Subcutaneous abdominal adipose tissue (tissue), 5 donors: ENCODE data around the gene TBX15.
"Not testable (repeated sequence)": the region's sequence is repeated elsewhere in the genome, so short reads cannot be mapped to it uniquely, and the experiment has no call there.

Experiments
- H3K27ac ChIP-seq: one replicate; pipeline ENCODE4 v1.7.0; 2013; ENCODE audit warnings: low read depth, mild to moderate bottlenecking, inconsistent platforms, low read length, moderate library complexity
- H3K27me3 ChIP-seq, 5 donors: one replicate each; pipeline ENCODE4 v1.7.0; 2013; ENCODE audit warnings: low read length in 5 of 5, inconsistent platforms in 1 of 5; ENCODE audit not compliant: control insufficient read depth in 5 of 5, insufficient read depth in 4 of 5
- H3K36me3 ChIP-seq, 5 donors: one replicate each; pipeline ENCODE4 v1.7.0; 2013; ENCODE audit warnings: low read length in 5 of 5; ENCODE audit not compliant: control insufficient read depth in 5 of 5, insufficient read depth in 5 of 5
- H3K4me1 ChIP-seq, 5 donors: one replicate each; pipeline ENCODE4 v1.7.0; 2013; ENCODE audit warnings: low read length in 5 of 5, mild to moderate bottlenecking in 3 of 5, moderate library complexity in 1 of 5; ENCODE audit not compliant: control insufficient read depth in 5 of 5, insufficient read depth in 5 of 5
- H3K4me3 ChIP-seq, 5 donors: one replicate each; pipeline ENCODE4 v1.7.0; 2013; ENCODE audit warnings: low read length in 5 of 5, low read depth in 1 of 5
- H3K9ac ChIP-seq, 5 donors: one replicate each; pipeline ENCODE4 v1.7.0; 2013; ENCODE audit warnings: low read length in 5 of 5, mild to moderate bottlenecking in 4 of 5, moderate library complexity in 3 of 5
- H3K9me3 ChIP-seq, 5 donors: one replicate each; pipeline ENCODE4 v1.7.0; 2013; ENCODE audit warnings: low read length in 5 of 5; ENCODE audit not compliant: control insufficient read depth in 5 of 5
- donor health status: healthy.
- donor health status: healthy.
- donor health status: healthy.
- donor health status: healthy.
- donor health status: healthy.

TBX15 gene

GRCh38 chr1:118918940-118919259, 69.2 kb downstream of the TBX15 start:
- Histone ChIP-seq H3K9me3 (no peaks in the 10 kb centered on the region), H3K9ac (no peak overlapping the region), H3K4me3 (no peak overlapping the region), H3K27me3 (no peaks in the 10 kb centered on the region), H3K36me3 (peaks cover 6 to 26% (median 19%) of the 10 kb centered on the region in 5 donors), H3K27ac (no peak overlapping the region), H3K4me1 (peaks cover 2 to 22% (median 12%) of the 10 kb centered on the region in 5 donors)

- Histone ChIP-seq H3K4me3 (no peak overlapping the region), H3K27ac (no peak overlapping the region), H3K9me3 (no peaks in the 10 kb centered on the region), H3K27me3 (no peaks in the 10 kb centered on the region), H3K4me1 (peaks cover 2 to 19% (median 9%) of the 10 kb centered on the region in 5 donors), H3K9ac (no peak overlapping the region), H3K36me3 (peaks cover 6 to 26% (median 16%) of the 10 kb centered on the region in 5 donors)
Measured at GRCh38 chr1:118918230-118918939, 69.8 kb downstream of the TBX15 start.

DNA sequence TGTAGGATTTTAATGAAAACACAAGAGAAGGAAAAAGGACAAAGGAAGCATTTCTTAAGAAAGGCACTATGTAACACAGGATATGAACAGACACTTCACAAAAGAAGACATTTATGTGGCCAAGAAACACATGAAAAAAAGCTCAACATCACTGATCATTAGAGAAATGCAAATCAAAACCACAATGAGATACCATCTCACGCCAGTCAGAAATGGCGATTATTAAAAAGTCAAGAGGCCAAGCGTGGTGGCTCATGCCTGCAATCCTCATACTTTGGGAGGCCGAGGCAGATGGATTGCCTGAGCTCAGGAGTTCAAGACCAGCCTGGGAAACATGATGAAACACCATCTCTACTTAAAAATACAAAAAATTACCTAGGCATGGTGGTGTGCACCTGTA, 71.8 kb downstream of the TBX15 start:
- H3K4me1 ChIP-seq = peaks cover 2 to 19% (median 8%) of the 10 kb centered on the region in 5 donors
- not testable (repeated sequence) for H3K27ac ChIP-seq, H3K9me3 ChIP-seq, H3K4me3 ChIP-seq, H3K9ac ChIP-seq, H3K27me3 ChIP-seq
- peaks cover 6 to 24% (median 10%) of the 10 kb centered on the region in 5 donors for H3K36me3 ChIP-seq

GRCh38 chr1:118914379-118915161, 73.6 kb downstream of the TBX15 start:
- Histone ChIP-seq H3K27me3 (no peaks in the 10 kb centered on the region), H3K9me3 (no peaks in the 10 kb centered on the region), H3K4me3 (no peak overlapping the region), H3K4me1 (peaks cover 0 to 20% (median 8%) of the 10 kb centered on the region in 5 donors), H3K9ac (no peak overlapping the region), H3K36me3 (peaks cover 11 to 32% (median 14%) of the 10 kb centered on the region in 5 donors), H3K27ac (peak overlapping the region; percentile 25)

DNA sequence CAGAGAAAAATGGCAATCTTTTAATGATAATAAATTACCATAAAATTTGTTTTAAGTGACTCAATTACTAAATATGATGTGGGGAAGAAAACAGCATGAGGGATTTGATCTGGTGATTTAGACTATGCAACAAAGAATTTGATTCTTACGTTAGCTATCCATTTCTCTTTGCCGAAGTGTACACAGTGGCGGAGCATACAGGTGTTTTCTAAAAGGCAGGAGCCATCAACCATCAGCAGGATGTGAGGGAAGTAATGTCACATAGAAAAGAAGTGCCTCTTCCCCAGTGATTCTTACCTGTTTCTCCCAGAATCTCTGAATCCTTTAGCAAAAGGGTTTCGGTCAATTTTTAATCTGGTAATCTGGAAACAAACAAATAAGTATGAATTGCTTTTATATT, 74.3 kb downstream of the TBX15 start:
- peaks cover 0 to 20% (median 8%) of the 10 kb centered on the region in 5 donors for H3K4me1 ChIP-seq
- no peak overlapping the region for H3K4me3 ChIP-seq
- no peaks in the 10 kb centered on the region for H3K27me3 ChIP-seq
- H3K9me3 ChIP-seq = no peaks in the 10 kb centered on the region
- no peak overlapping the region for H3K27ac ChIP-seq
- H3K9ac ChIP-seq = no peak overlapping the region
- peaks cover 10 to 37% (median 17%) of the 10 kb centered on the region in 5 donors for H3K36me3 ChIP-seq

DNA sequence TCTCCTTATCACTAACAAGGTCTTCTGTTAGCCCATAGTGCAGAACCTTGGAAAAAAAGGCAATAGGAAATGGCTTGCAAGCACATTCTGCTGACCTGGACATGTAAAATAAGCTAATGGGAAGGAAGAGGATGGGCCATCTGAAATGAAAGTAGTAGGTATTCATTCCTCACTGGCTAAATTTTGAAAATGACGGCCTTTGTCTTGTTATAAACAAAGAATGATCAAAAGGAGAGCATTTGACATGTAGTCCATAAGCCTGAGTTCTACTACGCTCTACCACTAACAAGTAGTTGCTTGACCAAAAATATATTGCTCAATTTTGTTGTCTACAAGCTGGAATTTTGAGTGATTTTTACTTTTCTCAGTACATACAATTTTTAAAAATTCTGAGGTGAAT, 75.6 kb downstream of the TBX15 start:
- Histone ChIP-seq H3K4me3 (no peak overlapping the region), H3K27ac (no peak overlapping the region), H3K4me1 (peaks cover 0 to 20% (median 8%) of the 10 kb centered on the region in 5 donors), H3K36me3 (peaks cover 8 to 37% (median 20%) of the 10 kb centered on the region in 5 donors), H3K9ac (no peak overlapping the region), H3K9me3 (no peaks in the 10 kb centered on the region), H3K27me3 (no peaks in the 10 kb centered on the region)

DNA sequence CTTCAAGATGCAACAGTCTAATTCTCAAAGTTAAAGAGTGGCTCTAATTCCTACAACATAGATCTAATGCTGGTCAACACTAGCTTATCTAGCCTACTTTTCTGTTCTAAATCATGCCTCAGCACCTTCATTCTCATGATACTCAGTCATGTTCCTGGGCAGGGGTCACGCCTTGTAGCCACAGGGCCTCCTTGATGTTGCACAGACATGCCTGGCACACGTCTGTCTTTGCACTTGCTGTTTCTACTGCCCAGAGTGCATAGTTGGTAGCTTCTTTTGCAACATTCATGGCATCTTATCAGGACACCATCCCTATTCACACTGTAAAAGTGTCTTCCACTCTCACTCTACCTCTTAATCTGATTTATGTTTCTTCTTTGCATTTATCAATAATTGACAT, 76.6 kb downstream of the TBX15 start:
- Histone ChIP-seq H3K27ac (no peak overlapping the region), H3K9me3 (no peaks in the 10 kb centered on the region), H3K9ac (no peak overlapping the region), H3K27me3 (no peaks in the 10 kb centered on the region), H3K36me3 (peaks cover 8 to 44% (median 23%) of the 10 kb centered on the region in 5 donors), H3K4me1 (peaks cover 0 to 20% (median 8%) of the 10 kb centered on the region in 5 donors), H3K4me3 (no peak overlapping the region)

DNA sequence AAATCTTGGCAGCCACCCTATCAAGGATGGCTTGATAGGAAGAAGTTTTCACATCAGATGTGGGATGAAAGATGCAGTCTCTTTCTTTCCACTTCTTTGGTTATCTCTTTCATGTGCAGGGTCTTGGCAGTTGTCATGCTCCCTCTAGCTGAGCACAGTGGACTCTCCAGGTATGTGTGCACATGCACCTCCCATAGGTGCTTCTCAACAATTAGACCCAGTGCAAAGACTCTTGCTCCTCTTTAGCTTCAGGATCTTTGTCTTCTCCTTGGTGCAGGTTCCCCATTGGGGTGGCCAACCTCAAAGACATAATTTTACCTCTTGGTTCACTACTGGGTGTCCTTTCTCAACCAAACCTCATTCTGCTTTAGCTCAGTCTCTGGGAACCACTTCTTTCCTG, 80.7 kb downstream of the TBX15 start:
- no peaks in the 10 kb centered on the region for H3K27me3 ChIP-seq
- H3K27ac ChIP-seq = no peak overlapping the region
- H3K4me1 ChIP-seq = peaks cover 0 to 14% (median 4%) of the 10 kb centered on the region in 5 donors
- H3K36me3 ChIP-seq = peaks cover 8 to 42% (median 23%) of the 10 kb centered on the region in 5 donors
- H3K9ac ChIP-seq = no peak overlapping the region
- H3K9me3 ChIP-seq = no peaks in the 10 kb centered on the region
- H3K4me3 ChIP-seq = no peak overlapping the region

DNA sequence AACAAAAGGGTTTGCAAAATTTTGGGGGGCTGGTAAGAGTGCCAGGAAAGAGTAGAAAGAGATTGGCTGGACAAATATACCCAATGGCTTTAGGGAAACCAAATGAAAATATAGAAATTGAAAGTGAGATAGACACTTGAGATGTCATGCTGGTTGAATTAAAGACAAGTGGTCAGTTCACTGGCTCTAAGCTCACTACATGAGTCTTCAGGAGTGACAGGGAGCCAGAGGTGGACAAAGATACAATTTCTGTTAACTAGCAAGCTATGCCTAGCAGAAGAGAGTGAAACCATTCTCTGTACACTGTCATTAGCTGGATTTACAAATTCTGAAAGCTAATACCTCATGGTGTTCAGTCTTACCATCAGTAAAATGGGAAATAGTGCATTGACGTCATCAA, 82.5 kb downstream of the TBX15 start:
- Histone ChIP-seq H3K27ac (peak overlapping the region; percentile 13), H3K4me3 (no peak overlapping the region), H3K27me3 (no peaks in the 10 kb centered on the region), H3K4me1 (peaks cover 0 to 8% (median 4%) of the 10 kb centered on the region in 5 donors), H3K36me3 (peaks cover 5 to 37% (median 18%) of the 10 kb centered on the region in 5 donors), H3K9me3 (no peaks in the 10 kb centered on the region), H3K9ac (no peak overlapping the region)

DNA sequence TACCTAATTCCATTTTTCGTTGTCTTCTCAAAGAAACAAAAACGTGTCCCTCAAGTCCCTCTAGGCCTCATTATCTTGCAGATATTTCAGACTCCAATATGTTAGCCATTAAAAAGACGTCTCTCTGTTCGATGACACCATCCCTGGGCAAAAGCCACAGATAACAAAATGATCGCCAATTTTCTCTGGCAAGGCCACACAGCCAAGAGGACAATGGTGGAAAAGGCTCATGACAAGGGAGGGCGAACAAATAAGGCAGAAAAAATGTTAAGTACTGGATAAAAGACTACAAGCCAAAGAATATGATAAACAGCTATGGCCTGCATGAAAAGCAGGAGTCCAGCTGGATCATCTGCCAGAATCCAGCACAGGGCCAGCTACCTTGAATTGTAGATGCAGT, 82.9 kb downstream of the TBX15 start:
- Histone ChIP-seq H3K27ac (peak overlapping the region; percentile 13), H3K36me3 (peaks cover 4 to 34% (median 17%) of the 10 kb centered on the region in 5 donors), H3K27me3 (no peaks in the 10 kb centered on the region), H3K9me3 (no peaks in the 10 kb centered on the region), H3K4me3 (no peak overlapping the region), H3K4me1 (peaks cover 0 to 8% (median 4%) of the 10 kb centered on the region in 5 donors), H3K9ac (no peak overlapping the region)
